Measurements from ENCODE around the gene TBC1D1. TPM values are rescaled to one million over a fixed set of nuclear protein-coding genes. Genes with fewer than 3 reads are reported as not detected.
"Not testable (repeated sequence)": the region's sequence is repeated elsewhere in the genome, so short reads cannot be mapped to it uniquely, and the experiment has no call there.

Gene TBC1D1
- total RNA-seq, 1 experiment from 2014 or later, result 56.0 TPM

DNA sequence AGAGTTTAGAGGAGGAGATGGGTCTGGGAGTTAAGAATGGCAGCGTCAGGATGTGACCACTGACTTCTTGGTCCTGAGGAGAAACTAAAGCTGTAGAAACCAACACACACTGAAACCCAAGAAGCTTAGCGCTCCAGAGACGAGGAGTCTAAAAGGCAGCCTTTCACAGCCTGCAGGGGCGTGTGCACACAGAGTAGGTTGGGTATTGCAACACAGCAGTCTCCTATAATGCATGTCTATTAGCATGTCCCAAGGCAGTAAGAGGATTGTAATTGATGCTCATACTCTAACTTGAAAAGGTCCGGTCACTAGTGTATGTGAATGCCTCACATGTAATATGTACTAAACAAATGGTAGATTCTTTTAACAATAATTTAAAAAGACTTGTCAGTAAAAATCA is 126.7 kb downstream of the TBC1D1 start:
- no peak overlapping the region for H3K4me3 ChIP-seq (ENCODE audit: low read depth in 2 of 2, low read length in 2 of 2)
- POLR2A ChIA-PET, result no interaction called here
- CTCF ChIA-PET, result no interaction called here
- H3K9me3 ChIP-seq (ENCODE audit: control insufficient read depth, insufficient read depth, low read depth, low read length), result no peaks in the 10 kb centered on the region
- intact Hi-C loops (cut with micrococcal nuclease; ENCODE audit: unreplicated experiment) (no loop called here), in situ Hi-C loops (cut with HindIII; ENCODE audit: low pct_unique_long_range_greater_than_20kb, low sequenced_read_pairs) (no loop called here)
- no peak overlapping the region for H3K27ac ChIP-seq (ENCODE audit: low read length)
- ATAC-seq (no peak), DNase-seq (ENCODE audit: low read depth, low spot score) (no peak)
- no peaks in the 10 kb centered on the region for H3K27me3 ChIP-seq (ENCODE audit: control insufficient read depth, insufficient read depth, low read length)
- no peaks in the 10 kb centered on the region; the same call in 1 of the 2 replicates for H3K4me1 ChIP-seq (ENCODE audit: control insufficient read depth, insufficient read depth, low read length)
- no TSS peak for BruUV-seq (replicated peaks)
- no peaks in the 10 kb centered on the region; the same call in 1 of the 2 replicates for H3K36me3 ChIP-seq (ENCODE audit: control insufficient read depth, insufficient read depth, low read length)
- TF ChIP-seq REST (IDR thresholded peaks at IDR 0.05; ENCODE audit: insufficient read depth in 1 of 2, low read depth in 2 of 2, low read length in 1 of 2) (no peak), SIN3A (IDR thresholded peaks at IDR 0.05; ENCODE audit: borderline replicate concordance, insufficient read depth, low read depth, low read length) (no peak), POLR2AphosphoS5 (IDR thresholded peaks at IDR 0.05; ENCODE audit: low read depth, low read length) (no peak), TCF7L2 (IDR thresholded peaks at IDR 0.05; ENCODE audit: low read depth, low read length) (no peak), CTCF (IDR thresholded peaks at IDR 0.05) (no peak)

DNA sequence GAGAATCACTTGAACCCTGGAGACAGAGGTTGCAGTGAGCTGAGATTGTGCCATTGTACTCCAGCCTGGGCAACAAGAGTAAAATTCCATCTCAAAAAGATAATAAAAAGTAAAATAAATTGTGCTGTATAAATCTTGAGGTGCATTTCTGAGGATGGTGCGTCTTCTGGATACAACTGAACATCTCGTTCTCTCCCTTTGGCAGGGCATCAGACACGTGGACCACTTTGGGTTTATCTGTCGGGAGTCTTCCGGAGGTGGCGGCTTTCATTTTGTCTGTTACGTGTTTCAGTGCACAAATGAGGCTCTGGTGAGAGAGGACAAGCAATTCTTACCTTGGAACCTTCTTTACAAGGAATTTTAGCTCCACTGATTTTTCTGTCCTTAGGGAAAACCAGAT is 129.5 kb downstream of the TBC1D1 start:
- Histone ChIP-seq H3K36me3 (ENCODE audit: control insufficient read depth, insufficient read depth, low read length) (no peaks in the 10 kb centered on the region; the same call in 1 of the 2 replicates), H3K4me1 (ENCODE audit: control insufficient read depth, insufficient read depth, low read length) (no peaks in the 10 kb centered on the region), H3K9me3 (ENCODE audit: control insufficient read depth, insufficient read depth, low read depth, low read length) (no peaks in the 10 kb centered on the region), H3K27me3 (ENCODE audit: control insufficient read depth, insufficient read depth, low read length) (no peaks in the 10 kb centered on the region), H3K4me3 (ENCODE audit: low read depth in 2 of 2, low read length in 2 of 2) (no peak overlapping the region), H3K27ac (ENCODE audit: low read length) (no peak overlapping the region)
- ChIA-PET CTCF (no interaction called here), POLR2A (no interaction called here)
- no peak for DNase-seq (ENCODE audit: low read depth, low spot score)
- intact Hi-C loops (cut with micrococcal nuclease; ENCODE audit: unreplicated experiment), result no loop called here
- BruUV-seq (replicated peaks), result no TSS peak
- no peak for TF ChIP-seq SIN3A (IDR thresholded peaks at IDR 0.05; ENCODE audit: borderline replicate concordance, insufficient read depth, low read depth, low read length)
- TF ChIP-seq POLR2AphosphoS5 (IDR thresholded peaks at IDR 0.05; ENCODE audit: low read depth, low read length), result no peak
- no peak for TF ChIP-seq CTCF (IDR thresholded peaks at IDR 0.05)
- in situ Hi-C loops (cut with HindIII; ENCODE audit: low pct_unique_long_range_greater_than_20kb, low sequenced_read_pairs), result no loop called here
- no peak for ATAC-seq

DNA sequence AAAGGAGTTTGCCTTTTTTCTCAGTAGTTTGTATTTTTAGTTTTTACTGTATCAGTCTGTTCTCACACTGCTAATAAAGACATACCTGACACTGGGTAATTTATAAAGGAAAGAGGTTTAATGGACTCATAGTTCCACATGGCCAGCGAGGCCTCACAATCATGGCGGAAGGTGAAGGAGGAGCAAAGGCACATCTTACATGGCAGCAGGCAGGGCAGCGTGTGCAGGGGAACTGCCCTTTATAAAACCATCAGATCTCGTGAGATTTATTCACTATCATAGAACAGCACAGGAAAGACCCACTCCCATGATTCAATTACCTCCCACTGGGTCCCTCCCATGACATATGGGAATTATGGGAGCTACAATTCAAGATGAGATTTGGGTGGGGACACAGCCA is 130.1 kb downstream of the TBC1D1 start:
- intact Hi-C loops (cut with micrococcal nuclease; ENCODE audit: unreplicated experiment); DNase-seq (ENCODE audit: low read depth, low spot score); ATAC-seq; H3K27me3 ChIP-seq (ENCODE audit: control insufficient read depth, insufficient read depth, low read length); H3K36me3 ChIP-seq (ENCODE audit: control insufficient read depth, insufficient read depth, low read length); H3K27ac ChIP-seq (ENCODE audit: low read length); in situ Hi-C loops (cut with HindIII; ENCODE audit: low pct_unique_long_range_greater_than_20kb, low sequenced_read_pairs); POLR2A ChIA-PET; H3K4me3 ChIP-seq (ENCODE audit: low read depth in 2 of 2, low read length in 2 of 2); H3K4me1 ChIP-seq (ENCODE audit: control insufficient read depth, insufficient read depth, low read length); CTCF ChIA-PET; BruUV-seq (replicated peaks); H3K9me3 ChIP-seq (ENCODE audit: control insufficient read depth, insufficient read depth, low read depth, low read length): not testable (repeated sequence)
